DND-41 (cell line): Measurements from ENCODE around the gene CHIT1.

Experiments
- ATAC-seq: fragments of 200-7000 bp; cut with Tn5 transposase; 3 replicates; pipeline ENCODE4 v1.9.1; 2021; ENCODE audit warnings: low read depth; ENCODE audit not compliant: insufficient read depth
- DNase-seq: peaks from one replicate; pipeline ENCODE4 v3.0.0-alpha.2; 2020
- H2AFZ ChIP-seq: 2 replicates; pipeline ENCODE4 v1.6.0; 2012; ENCODE audit warnings: low read depth, low read length
- H3K27ac ChIP-seq: 2 replicates; pipeline ENCODE4 v1.5.1; 2012; ENCODE audit warnings: low read length, inconsistent platforms
- H3K27me3 ChIP-seq: fragments of 200-600 bp; sonication (generic); 2 replicates; pipeline ENCODE4 v1.6.0; 2012; ENCODE audit warnings: low read length, mild to moderate bottlenecking, inconsistent platforms; ENCODE audit not compliant: insufficient read depth, poor library complexity
- H3K36me3 ChIP-seq: 2 replicates; pipeline ENCODE4 v1.5.1; 2012; ENCODE audit warnings: low read length, inconsistent platforms; ENCODE audit not compliant: insufficient read depth
- H3K4me1 ChIP-seq: 2 replicates; pipeline ENCODE4 v1.5.1; 2012; ENCODE audit warnings: mild to moderate bottlenecking, low read length; ENCODE audit not compliant: insufficient read depth
- H3K4me2 ChIP-seq: 2 replicates; pipeline ENCODE4 v1.6.0; 2012; ENCODE audit warnings: mild to moderate bottlenecking, moderate library complexity, low read length, inconsistent platforms; ENCODE audit not compliant: insufficient read depth
- H3K4me3 ChIP-seq, 2 experiments: fragments of 200-600 bp in 1 of 2; shearing (Covaris generic) in 1 of 2; 2 replicates each; pipeline ENCODE4 v1.5.1; 2012 to 2016; ENCODE audit warnings: inconsistent platforms in 2 of 2, low read length in 2 of 2, mild to moderate bottlenecking in 2 of 2, low read depth in 1 of 2, moderate library complexity in 1 of 2
- H3K79me2 ChIP-seq: 2 replicates; pipeline ENCODE4 v1.6.0; 2012; ENCODE audit warnings: low read length, inconsistent platforms; ENCODE audit not compliant: insufficient read depth
- H3K9ac ChIP-seq: 2 replicates; pipeline ENCODE4 v1.6.0; 2012; ENCODE audit warnings: low read depth, mild to moderate bottlenecking, inconsistent platforms, low read length, moderate library complexity
- H3K9me3 ChIP-seq: 2 replicates; pipeline ENCODE4 v1.5.1; 2012; ENCODE audit warnings: low read length, moderate library complexity, mild to moderate bottlenecking, inconsistent platforms; ENCODE audit not compliant: insufficient read depth, severe bottlenecking
- H4K20me1 ChIP-seq: 2 replicates; pipeline ENCODE4 v1.6.0; 2012; ENCODE audit warnings: low read length; ENCODE audit not compliant: insufficient read depth
- CTCF ChIP-seq: IDR thresholded peaks from 2 replicates; pipeline ENCODE4 v1.5.1; 2012; ENCODE audit warnings: borderline replicate concordance, low read length, moderate library complexity, mild to moderate bottlenecking; ENCODE audit not compliant: poor library complexity, severe bottlenecking; ENCODE audit errors: extremely low read depth
- EZH2 ChIP-seq: IDR thresholded peaks from 3 replicates; pipeline ENCODE4 v1.6.1; 2012; ENCODE audit warnings: borderline replicate concordance, low read depth, mild to moderate bottlenecking, moderate library complexity, low read length, inconsistent platforms; ENCODE audit not compliant: severe bottlenecking

CHIT1 gene

GRCh38 chr1:203172184-203173010, 57.1 kb downstream of the CHIT1 start:
- H3K4me1 ChIP-seq, result no peaks in the 10 kb centered on the region
- peak; percentile 82 for ATAC-seq

GRCh38 chr1:203171341-203172183, 57.9 kb downstream of the CHIT1 start:
- TF ChIP-seq CTCF, result no peak
- no peak for TF ChIP-seq EZH2
- Histone ChIP-seq H3K9me3 (no peaks in the 10 kb centered on the region), H3K4me3 (no peak overlapping the region), H3K4me2 (no peak overlapping the region), H3K4me1 (no peaks in the 10 kb centered on the region), H3K79me2 (no peaks in the 10 kb centered on the region), H2AFZ (no peak overlapping the region), H4K20me1 (peaks cover 6% of the 10 kb centered on the region), H3K27me3 (peaks cover 9% of the 10 kb centered on the region), H3K9ac (no peak overlapping the region), H3K36me3 (no peaks in the 10 kb centered on the region), H3K27ac (no peak overlapping the region)
- no peak for ATAC-seq
- no peak for DNase-seq

More at GRCh38 chr1:203172184-203173010, 57.1 kb downstream of the CHIT1 start:
- H3K9ac ChIP-seq, result no peak overlapping the region
- H3K79me2 ChIP-seq, result no peaks in the 10 kb centered on the region
- H3K27ac ChIP-seq, result no peak overlapping the region
- peaks cover 10% of the 10 kb centered on the region for H3K27me3 ChIP-seq
- no peaks in the 10 kb centered on the region for H3K9me3 ChIP-seq
- H2AFZ ChIP-seq, result no peak overlapping the region
- DNase-seq, result peak; percentile 53
- H3K4me3 ChIP-seq, result no peak overlapping the region
- TF ChIP-seq CTCF (peak; percentile 88), EZH2 (no peak)
- H4K20me1 ChIP-seq, result peaks cover 6% of the 10 kb centered on the region
- no peak overlapping the region for H3K4me2 ChIP-seq
- H3K36me3 ChIP-seq, result no peaks in the 10 kb centered on the region

- Histone ChIP-seq H3K4me1 (no peaks in the 10 kb centered on the region), H3K36me3 (no peaks in the 10 kb centered on the region), H3K9me3 (no peaks in the 10 kb centered on the region), H3K79me2 (no peaks in the 10 kb centered on the region), H3K27ac (no peak overlapping the region), H3K9ac (no peak overlapping the region), H4K20me1 (peaks cover 6% of the 10 kb centered on the region), H3K4me2 (no peak overlapping the region), H3K27me3 (peaks cover 11% of the 10 kb centered on the region), H2AFZ (no peak overlapping the region), H3K4me3 (no peak overlapping the region)
- ATAC-seq (no peak), DNase-seq (no peak)
- TF ChIP-seq CTCF (no peak), EZH2 (no peak)
Measured at GRCh38 chr1:203170625-203171330, 58.7 kb downstream of the CHIT1 start.
